ENCODE results near the gene RPUSD3.

Gene RPUSD3

GRCh38 chr3:9791127-9791526 lies 52.7 kb downstream of the RPUSD3 start:
- Mint-ChIP-seq H3K4me1 (peaks cover 77% of the 10 kb centered on the region), H3K9me3 (no peaks in the 10 kb centered on the region), H3K36me3 (ENCODE audit: low read depth) (peaks cover 59% of the 10 kb centered on the region), H3K4me3 (peak overlapping the region; percentile 99), H3K27me3 (no peaks in the 10 kb centered on the region), H3K27ac (no peak overlapping the region)
- ATAC-seq (no peak), DNase-seq (no peak)

Measured in activated naive CD8-positive, alpha-beta T cell treated with anti-CD3 and anti-CD28 coated beads, Interleukin-2, amount 50 U/mL, for 24 hours (primary cell).